Astrocyte of the cerebellum (primary cell): Measurements from ENCODE around the gene SLC39A1.

Source experiments
- DNase-seq: peaks from one replicate; pipeline ENCODE4 v3.0.0-alpha.2; 2011; ENCODE audit warnings: low read depth
- H3K4me3 ChIP-seq: 2 replicates; pipeline ENCODE4 v1.5.1; 2011; ENCODE audit warnings: mild to moderate bottlenecking, low read depth, low read length, moderate library complexity
- in situ Hi-C: cut with HindIII; loops from 2 replicates; pipeline ENCODE4 v1.10.0; 2017; ENCODE audit warnings: low sequenced_read_pairs
- TF ChIP-seq, protein P1 (sequence below): IDR thresholded peaks from 2 replicates; pipeline ENCODE4 v1.5.1; 2012; ENCODE audit warnings: low read length, low read depth, moderate library complexity, mild to moderate bottlenecking; ENCODE audit errors: missing control alignments

Gene SLC39A1

DNA sequence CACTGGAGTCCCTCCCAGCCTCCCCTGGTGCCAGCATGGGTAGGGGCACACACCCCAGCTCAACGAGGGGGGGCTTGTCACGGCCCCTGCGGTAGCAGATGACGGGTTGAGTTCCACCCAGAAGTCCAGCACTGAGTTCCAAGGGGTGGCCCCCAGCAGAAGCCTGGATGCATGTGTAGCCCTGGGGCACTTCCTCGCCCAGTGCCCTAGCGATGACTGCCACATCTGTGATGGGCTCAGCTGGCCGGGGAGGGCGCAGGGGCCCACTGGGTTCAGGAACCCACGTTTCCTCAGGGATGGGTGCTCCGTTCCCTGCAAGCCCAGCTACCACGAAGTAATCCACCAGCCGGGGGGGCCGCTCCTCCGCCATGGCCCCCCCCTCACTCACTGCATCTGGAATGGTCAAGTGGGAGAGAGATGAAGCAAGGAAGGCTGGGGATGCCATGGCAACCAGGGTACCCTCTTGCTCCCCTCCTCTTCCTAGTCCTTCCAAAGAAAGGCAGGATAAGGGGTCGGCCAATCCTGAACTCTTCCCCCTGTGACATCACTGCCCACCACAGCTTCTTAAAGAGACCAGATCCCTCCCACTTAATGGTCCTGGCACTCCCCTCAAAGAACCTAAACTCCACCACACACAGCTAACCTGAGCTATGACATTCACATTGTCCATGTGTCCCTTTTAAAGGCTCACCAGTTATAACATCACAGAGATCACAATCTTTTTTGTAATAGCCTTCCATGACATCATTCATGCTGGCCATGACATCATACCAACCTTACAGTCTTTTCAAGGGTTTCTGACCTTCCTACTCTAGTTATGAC, 19.1 kb downstream of the SLC39A1 start:
- in situ Hi-C loops, result no loop called here
- DNase-seq, result no peak
- TF ChIP-seq, protein P1, sequence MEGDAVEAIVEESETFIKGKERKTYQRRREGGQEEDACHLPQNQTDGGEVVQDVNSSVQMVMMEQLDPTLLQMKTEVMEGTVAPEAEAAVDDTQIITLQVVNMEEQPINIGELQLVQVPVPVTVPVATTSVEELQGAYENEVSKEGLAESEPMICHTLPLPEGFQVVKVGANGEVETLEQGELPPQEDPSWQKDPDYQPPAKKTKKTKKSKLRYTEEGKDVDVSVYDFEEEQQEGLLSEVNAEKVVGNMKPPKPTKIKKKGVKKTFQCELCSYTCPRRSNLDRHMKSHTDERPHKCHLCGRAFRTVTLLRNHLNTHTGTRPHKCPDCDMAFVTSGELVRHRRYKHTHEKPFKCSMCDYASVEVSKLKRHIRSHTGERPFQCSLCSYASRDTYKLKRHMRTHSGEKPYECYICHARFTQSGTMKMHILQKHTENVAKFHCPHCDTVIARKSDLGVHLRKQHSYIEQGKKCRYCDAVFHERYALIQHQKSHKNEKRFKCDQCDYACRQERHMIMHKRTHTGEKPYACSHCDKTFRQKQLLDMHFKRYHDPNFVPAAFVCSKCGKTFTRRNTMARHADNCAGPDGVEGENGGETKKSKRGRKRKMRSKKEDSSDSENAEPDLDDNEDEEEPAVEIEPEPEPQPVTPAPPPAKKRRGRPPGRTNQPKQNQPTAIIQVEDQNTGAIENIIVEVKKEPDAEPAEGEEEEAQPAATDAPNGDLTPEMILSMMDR, result no peak
- H3K4me3 ChIP-seq, result no peak overlapping the region

DNA sequence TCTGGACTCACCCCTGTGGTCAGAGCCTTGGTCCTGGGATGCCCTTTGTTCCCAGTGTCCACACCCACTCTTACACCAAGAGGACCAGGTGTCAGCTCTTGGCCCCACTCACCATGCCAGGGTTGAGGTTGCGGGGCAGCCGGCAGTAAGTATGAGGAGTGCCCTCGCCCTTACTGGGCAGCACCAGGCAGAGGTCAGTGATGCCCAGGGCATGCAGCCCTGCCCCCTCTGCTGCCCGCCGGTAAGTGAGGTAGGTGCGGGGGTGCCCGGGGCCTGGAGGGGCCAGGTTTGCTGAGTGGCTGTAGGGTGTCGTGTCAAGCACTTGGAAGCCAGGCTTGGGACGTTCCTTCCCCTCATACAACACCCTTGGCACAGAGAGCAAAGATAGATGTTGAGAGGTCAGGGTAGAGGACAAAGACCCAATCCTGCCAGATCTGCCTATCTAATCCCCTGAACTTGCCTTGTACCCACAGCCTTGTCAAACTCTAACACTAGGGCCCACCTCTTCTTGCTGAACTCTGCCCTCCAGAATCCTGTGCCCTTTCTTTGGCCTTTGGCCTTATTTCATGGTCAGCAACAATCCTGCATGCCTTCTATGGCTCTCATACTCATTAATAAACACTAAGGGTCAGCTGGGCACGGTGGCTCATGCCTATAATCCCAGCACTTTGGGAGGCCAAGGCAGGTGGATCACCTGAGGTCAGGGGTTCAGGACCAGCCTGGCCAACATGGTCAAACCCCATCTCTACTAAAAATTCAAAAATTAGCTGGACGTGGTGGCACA, 20.4 kb downstream of the SLC39A1 start:
- TF ChIP-seq, protein P1, result no peak
- in situ Hi-C loops, result no loop called here
- no peak for DNase-seq
- H3K4me3 ChIP-seq, result no peak overlapping the region

DNA sequence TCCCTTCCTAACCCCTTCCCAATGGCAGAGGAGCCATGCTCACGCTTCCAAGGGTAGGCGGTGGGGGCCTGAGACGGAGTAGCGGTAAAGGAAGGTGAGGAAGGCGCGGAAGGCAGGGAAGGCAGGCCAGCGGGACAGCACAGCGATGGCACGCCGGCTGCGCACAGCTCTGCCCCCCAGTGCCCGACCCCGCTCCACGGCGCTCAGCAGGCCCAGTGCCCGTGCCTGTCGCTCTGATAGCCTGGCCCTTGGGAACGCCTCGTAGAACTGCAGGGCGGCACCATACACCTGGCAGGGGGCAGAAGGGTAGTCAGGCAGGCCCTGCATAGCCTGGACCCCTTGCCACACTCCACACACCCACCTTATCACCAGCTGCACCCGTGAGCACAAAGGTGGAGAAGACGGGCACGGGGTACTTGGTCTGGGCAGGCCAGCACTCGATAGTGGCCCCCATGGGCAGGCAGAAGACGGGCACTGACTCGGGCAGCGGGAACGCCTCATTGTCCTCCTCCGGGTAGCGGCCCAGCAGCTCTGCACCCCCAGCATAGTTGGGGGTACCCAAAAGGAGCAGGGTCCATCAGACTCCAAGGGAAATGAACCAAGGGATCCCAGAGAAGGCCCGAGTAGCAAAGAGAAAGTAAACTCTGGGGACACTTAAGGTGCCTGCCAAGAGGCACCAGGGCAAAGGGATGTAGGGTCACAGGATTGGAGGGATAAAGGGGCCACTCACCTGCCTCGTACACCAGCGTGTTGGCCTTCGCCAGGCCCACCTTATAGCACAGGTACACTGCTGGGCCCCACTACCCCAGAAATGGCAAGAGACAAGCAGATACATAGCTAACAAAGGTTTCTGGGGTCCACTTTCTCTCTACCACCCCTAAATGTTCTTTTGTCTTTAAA, 21.3 kb downstream of the SLC39A1 start:
- in situ Hi-C loops, result no loop called here
- DNase-seq, result no peak
- H3K4me3 ChIP-seq, result no peak overlapping the region
- TF ChIP-seq, protein P1, result no peak

DNA sequence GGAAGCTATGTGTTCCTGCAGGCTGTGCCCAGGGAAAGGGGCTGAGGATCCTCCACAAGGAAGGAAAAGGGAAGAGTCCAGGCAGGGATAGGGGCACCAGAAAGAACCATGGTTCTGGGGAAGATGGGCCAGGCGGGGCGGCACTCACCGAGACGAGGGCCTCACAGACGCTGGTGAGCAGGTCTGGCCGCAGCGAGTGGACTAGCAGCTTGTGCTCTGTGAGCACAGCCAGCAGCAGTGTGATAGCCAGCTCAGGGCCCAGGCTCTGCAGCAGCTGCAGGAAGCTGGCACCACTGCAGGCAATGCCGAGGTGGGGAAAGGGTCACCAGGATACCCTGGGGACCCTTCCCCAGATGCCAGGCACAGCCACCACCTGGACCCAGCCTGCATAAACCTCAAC, 22.6 kb downstream of the SLC39A1 start:
- DNase-seq, result no peak
- TF ChIP-seq, protein P1, result no peak
- no peak overlapping the region for H3K4me3 ChIP-seq
- in situ Hi-C loops, result no loop called here

DNA sequence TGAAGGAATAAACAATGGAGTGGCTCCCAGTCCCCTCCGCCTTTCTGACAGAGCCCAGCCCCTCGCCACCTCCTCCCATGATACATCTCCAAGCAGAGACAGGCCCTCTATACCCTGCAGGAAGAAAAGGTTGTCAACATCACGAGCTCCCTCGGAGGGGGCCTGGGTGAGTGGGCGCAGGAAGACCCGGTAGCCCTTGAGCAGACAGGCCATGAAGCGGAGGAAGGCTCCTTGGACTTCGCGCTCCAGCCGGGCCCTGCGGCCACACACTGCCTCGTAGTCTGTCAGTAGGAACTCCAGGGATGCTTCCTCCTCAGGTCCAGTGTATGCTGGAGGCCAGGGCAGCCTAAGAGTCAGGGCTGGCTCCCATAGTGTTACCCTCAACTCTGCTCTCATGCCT, 23.9 kb downstream of the SLC39A1 start:
- H3K4me3 ChIP-seq, result no peak overlapping the region
- no peak for DNase-seq
- TF ChIP-seq, protein P1, result no peak
- in situ Hi-C loops, result no loop called here

DNA sequence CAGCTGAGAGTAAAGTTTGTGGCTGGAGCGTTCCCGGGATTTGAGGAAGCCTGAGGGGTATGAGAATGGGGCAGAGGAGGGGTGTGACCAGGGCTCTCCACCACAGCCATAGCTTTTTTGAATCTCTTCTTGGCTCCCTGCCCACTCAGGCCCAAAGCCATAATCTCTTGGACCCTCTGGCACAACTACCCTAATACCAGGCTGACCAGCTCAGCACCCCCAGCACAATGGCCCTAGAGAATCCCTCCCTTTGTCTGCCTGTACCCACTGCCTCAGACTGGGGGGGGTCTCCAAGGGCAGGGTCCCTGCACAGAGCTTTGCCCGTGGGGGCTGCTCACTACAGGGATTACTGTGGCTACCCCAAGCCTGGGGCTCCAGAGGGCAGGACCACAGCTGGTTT, 24.3 kb downstream of the SLC39A1 start:
- no peak overlapping the region for H3K4me3 ChIP-seq
- DNase-seq, result no peak
- in situ Hi-C loops, result no loop called here
- TF ChIP-seq, protein P1, result no peak
